A549 (cell line): Measurements from ENCODE around the gene PSMA7. TPM values are rescaled to one million over a fixed set of nuclear protein-coding genes. Genes with fewer than 3 reads are reported as not detected.

ENCODE experiments used
- ATAC-seq, 2 experiments: fragments of 200-7000 bp in 1 of 2; fragments of >200 bp in 1 of 2; cut with Nextera tagmentation in 1 of 2; cut with Tn5 transposase in 1 of 2; 3 replicates each; pipeline versions ENCODE4 v1.8.0 to v1.9.1; 2018 to 2020; ENCODE audit warnings: mild to moderate bottlenecking in 1 of 2, moderate library complexity in 1 of 2
- CTCF ChIA-PET: fragments of 300-600 bp; sonication (Branson Sonifier 250); formaldehyde crosslinking; extraction: SDS; loops from one replicate; lab custom pipeline; 2021; ENCODE audit warnings: antibody characterized with exemption, inconsistent platforms; lab: Yijun Ruan, JAX
- POLR2A ChIA-PET: fragments of 350-600 bp; formaldehyde crosslinking; extraction: SDS; loops from one replicate; lab custom pipeline; 2021; ENCODE audit warnings: antibody characterized with exemption, inconsistent platforms; lab: Yijun Ruan, JAX
- DNase-seq, 2 experiments: peaks; one replicate each; pipeline versions ENCODE4 v3.0.0 to v3.0.0-alpha.2; 2011 to 2016; ENCODE audit warnings: low read depth in 1 of 2, low spot score in 1 of 2
- FAIRE-seq: peaks from 2 replicates; lab custom pipeline; 2011; peaks lifted over from hg19 to GRCh38; lab: Jason Lieb, UNC
- H3K27ac ChIP-seq, 2 experiments: fragments of >200 bp; sonication (Bioruptor Twin); formaldehyde crosslinking; 3 replicates each; pipeline ENCODE4 v1.5.1; 2016 to 2017
- H3K4me1 ChIP-seq: fragments of >200 bp; sonication (Bioruptor Twin); formaldehyde crosslinking; 3 replicates; pipeline ENCODE4 v1.6.1; 2016
- H3K4me2 ChIP-seq: fragments of >200 bp; sonication (Bioruptor Twin); formaldehyde crosslinking; 3 replicates; pipeline ENCODE4 v1.6.1; 2016
- H3K4me3 ChIP-seq: fragments of >200 bp; sonication (Bioruptor Twin); formaldehyde crosslinking; 3 replicates; pipeline ENCODE4 v1.5.1; 2016
- H3K9me3 ChIP-seq: fragments of >200 bp; sonication (Bioruptor Twin); formaldehyde crosslinking; 3 replicates; pipeline ENCODE4 v1.6.1; 2016
- BCL3 ChIP-seq: fragments of >200 bp; sonication (Bioruptor Twin); formaldehyde crosslinking; IDR thresholded peaks from 3 replicates; pipeline ENCODE4 v1.6.1; 2016
- CBX8 ChIP-seq: fragments of 200-600 bp; sonication (generic); IDR thresholded peaks from 2 replicates; pipeline ENCODE4 v1.6.1; 2016
- E2F6 ChIP-seq: IDR thresholded peaks from 2 replicates; pipeline ENCODE4 v1.6.1; 2012; ENCODE audit warnings: low read depth, borderline replicate concordance
- ELK1 ChIP-seq: fragments of 150-350 bp; IDR thresholded peaks from 2 replicates; pipeline ENCODE4 v1.6.1; 2014; ENCODE audit warnings: low read depth, mild to moderate bottlenecking, low read length
- EP300 ChIP-seq, 2 experiments: fragments of >200 bp; sonication (Bioruptor Twin); formaldehyde crosslinking; IDR thresholded peaks; 2 replicates in 1 of 2; 3 replicates in 1 of 2; pipeline ENCODE4 v1.6.1; 2016 to 2017
- HEYL ChIP-seq: fragments of 250-450 bp; sonication (Bioruptor Pico); IDR thresholded peaks from 2 replicates; pipeline ENCODE4 v1.8.0; 2021; ENCODE audit warnings: mild to moderate bottlenecking, moderate library complexity
- JUN ChIP-seq, 2 experiments: fragments of >200 bp; sonication (Bioruptor Twin); formaldehyde crosslinking; IDR thresholded peaks; 2 replicates in 1 of 2; 3 replicates in 1 of 2; pipeline ENCODE4 v1.6.1; 2016 to 2017
- KDM5A ChIP-seq: fragments of 200-600 bp; sonication (generic); IDR thresholded peaks from 2 replicates; pipeline ENCODE4 v1.6.1; 2016; ENCODE audit warnings: antibody characterized with exemption, mild to moderate bottlenecking
- MAFK ChIP-seq: fragments of 450-650 bp; IDR thresholded peaks from 2 replicates; pipeline ENCODE4 v1.6.1; 2014; ENCODE audit not compliant: partially characterized antibody
- MAX ChIP-seq: IDR thresholded peaks from 2 replicates; pipeline ENCODE4 v1.6.1; 2012
- MYC ChIP-seq: IDR thresholded peaks from 2 replicates; pipeline ENCODE4 v1.6.1; 2012; ENCODE audit warnings: mild to moderate bottlenecking, inconsistent platforms, low read length, improper control_type of control experiment, borderline replicate concordance
- PHF8 ChIP-seq: fragments of 200-600 bp; sonication (generic); IDR thresholded peaks from 2 replicates; pipeline ENCODE4 v1.6.1; 2016; ENCODE audit warnings: low read depth, mild to moderate bottlenecking, antibody characterized with exemption, moderate library complexity, borderline replicate concordance
- POLR2A ChIP-seq: IDR thresholded peaks from 2 replicates; pipeline ENCODE4 v1.6.1; 2012; ENCODE audit warnings: mild to moderate bottlenecking, low read length
- RCOR1 ChIP-seq: fragments of 150-350 bp; IDR thresholded peaks from 2 replicates; pipeline ENCODE4 v1.6.1; 2014; ENCODE audit warnings: antibody characterized with exemption, low read length, low read depth
- REST ChIP-seq: fragments of 200-600 bp; sonication (generic); IDR thresholded peaks from 2 replicates; pipeline ENCODE4 v1.6.1; 2016; ENCODE audit warnings: antibody characterized with exemption, mild to moderate bottlenecking, moderate library complexity
- TP53 ChIP-seq: fragments of 250-450 bp; sonication (Bioruptor Pico); IDR thresholded peaks from 2 replicates; pipeline ENCODE4 v1.5.0; 2021; ENCODE audit warnings: mild to moderate bottlenecking, moderate library complexity
- ZFP36 ChIP-seq: fragments of 450-650 bp; IDR thresholded peaks from 2 replicates; pipeline ENCODE4 v1.6.1; 2014; ENCODE audit warnings: borderline replicate concordance; ENCODE audit not compliant: partially characterized antibody
- WGBS: methylation state at CpG from one replicate; pipeline ENCODE4 v1.1.6; 2017; ENCODE audit errors: missing lambda C conversion rate; 5-methylcytosine and 5-hydroxymethylcytosine counted together
- polyA plus RNA-seq, 4 experiments: library from polyadenylated mRNA; depleted of rRNA in 3 of 4; stranded (reverse); fragments of >200 nt; fragmentation: RNase III in 1 of 4; extraction: RNeasy Plus Mini Kit Qiagen cat#74134 plus additional on column Dnase treatment in 1 of 4; gene quantifications; 2 replicates in 3 of 4; 3 replicates in 1 of 4; pipeline ENCODE4 v1.2.3, GENCODE V29; 2011 to 2017

PSMA7 gene
- polyA plus RNA-seq, 2 of the 4 experiments (the other 2 are of a cell fraction): 511 to 562 TPM

- peak; percentile 96 to 99 for DNase-seq
- CTCF ChIA-PET: interaction anchor here (0.5 to 1.1 kb wide), 3 partner anchors 27 to 90 kb away, joined by 3 read pairs; no protein-coding TSS in a partner anchor
- TF ChIP-seq ELK1 (0 out of 2 replicates have a peak, but pooled peaks have one; percentile 16), RCOR1 (no peak), E2F6 (0 out of 2 replicates have a peak, but pooled peaks have one; percentile 22), KDM5A (peak; percentile 57; the same call in 1 of the 2 replicates), MYC (peak; percentile 69), PHF8 (peak; percentile 95), JUN (IDR thresholded peaks at IDR 0.05) (peak; percentile 92 to 98; a peak in 4 of 5 replicates), ZFP36 (no peak), BCL3 (peak; percentile 96; the same call in 2 of the 3 replicates), REST (0 out of 2 replicates have a peak, but pooled peaks have one; percentile 22), TP53 (CRISPR knock-in tag) (no peak), MAX (peak; percentile 74; the same call in 1 of the 2 replicates), EP300 (IDR thresholded peaks at IDR 0.05) (peak in 1 of 2 experiments; percentile 20; a peak in 1 of 5 replicates), POLR2A (peak; percentile 98), CBX8 (no peak)
- POLR2A ChIA-PET: interaction anchor here (0.6 to 0.9 kb wide), 2 partner anchors 61 to 119 kb away, joined by 4 to 9 read pairs; no protein-coding TSS in a partner anchor
- Histone ChIP-seq H3K27ac (peak within 1 kb of the TSS; percentile 85 to 97), H3K4me1 (peaks cover 21% of the 10 kb centered on the region; the same call in 2 of the 3 replicates), H3K4me3 (peak within 1 kb of the TSS; percentile 64), H3K4me2 (peak within 1 kb of the TSS; percentile 90), H3K9me3 (no peaks in the 10 kb centered on the region)
- WGBS: under 1% methylated on average over 51 of the region's 96 CpGs
- FAIRE-seq: no peak
- peak; percentile 98 to 99 for ATAC-seq
Observed at GRCh38 chr20:62182469-62183425, 39.6 kb upstream of the PSMA7 start, which contains the start of gene MTG2. MTG2 (plus strand) TSS chr20:62183028; CDS start chr20:62193421, 10,393 bp downstream.

GRCh38 chr20:62181808-62182207 is 38.6 kb upstream of the PSMA7 start:
- peak overlapping the region; percentile 85 to 97 for H3K27ac ChIP-seq
- WGBS: 97% methylated on average over 2 of the region's 2 CpGs
- no peak for FAIRE-seq
- H3K4me1 ChIP-seq: peaks cover 14% of the 10 kb centered on the region; the same call in 2 of the 3 replicates
- DNase-seq: no peak
- peak overlapping the region; percentile 64 for H3K4me3 ChIP-seq
- peak overlapping the region; percentile 90 for H3K4me2 ChIP-seq
- no peak for ATAC-seq
- no peaks in the 10 kb centered on the region for H3K9me3 ChIP-seq
- CTCF ChIA-PET: no interaction called here
- POLR2A ChIA-PET: no interaction called here
- TF ChIP-seq HEYL: no peak
- TF ChIP-seq MAFK: peak; percentile 28
